T-helper 9 cell (primary cell): Measurements from ENCODE around the gene NRARP.
A peak's percentile ranks its signal among the peaks of the same experiment; 100 is the strongest.

ENCODE experiments used
- DNase-seq: peaks from one replicate; pipeline ENCODE4 v3.0.0-alpha.2; 2020

Gene NRARP

DNA sequence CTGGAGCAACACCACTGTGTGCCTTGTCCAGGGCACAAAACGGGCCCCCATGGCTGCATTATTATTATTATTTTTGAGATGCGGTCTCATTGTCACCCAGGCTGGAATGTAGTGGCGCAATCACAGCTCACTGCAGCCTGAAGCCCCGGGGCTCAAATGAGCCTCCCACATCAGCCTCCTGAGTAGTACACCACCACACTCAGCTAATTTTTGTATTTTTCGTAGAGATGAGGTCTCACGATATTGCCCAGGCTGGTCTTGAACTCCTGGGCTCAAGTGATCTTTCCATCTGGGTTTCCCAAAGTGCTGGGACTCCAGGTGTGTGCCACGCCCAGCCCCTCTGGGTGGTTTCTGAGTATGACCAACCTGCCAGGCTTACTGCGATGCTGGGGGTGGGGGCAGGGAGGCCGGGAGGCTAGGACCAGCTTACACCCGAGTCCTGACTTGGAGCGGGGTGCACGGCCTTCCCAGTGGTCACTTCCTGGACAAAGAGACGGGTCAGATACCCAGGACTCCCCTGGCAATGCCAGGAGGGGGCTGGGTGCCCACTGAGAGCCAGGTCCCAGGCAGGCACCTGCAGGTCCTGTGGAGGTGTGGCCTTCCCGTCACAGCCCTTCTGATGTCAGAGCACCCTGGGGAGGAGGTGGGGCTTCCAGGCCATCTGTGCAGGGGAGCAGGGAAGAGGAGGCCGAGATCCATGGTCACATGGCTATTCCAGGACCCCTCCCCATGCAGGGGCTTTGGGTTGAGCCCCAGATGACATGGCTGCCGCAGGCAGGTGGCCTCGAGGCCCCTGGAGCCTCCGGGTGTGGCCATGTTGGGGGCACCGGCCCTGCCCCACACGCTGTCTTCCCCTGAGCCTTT is 8.3 kb upstream of the NRARP start:
- no peak for DNase-seq

DNA sequence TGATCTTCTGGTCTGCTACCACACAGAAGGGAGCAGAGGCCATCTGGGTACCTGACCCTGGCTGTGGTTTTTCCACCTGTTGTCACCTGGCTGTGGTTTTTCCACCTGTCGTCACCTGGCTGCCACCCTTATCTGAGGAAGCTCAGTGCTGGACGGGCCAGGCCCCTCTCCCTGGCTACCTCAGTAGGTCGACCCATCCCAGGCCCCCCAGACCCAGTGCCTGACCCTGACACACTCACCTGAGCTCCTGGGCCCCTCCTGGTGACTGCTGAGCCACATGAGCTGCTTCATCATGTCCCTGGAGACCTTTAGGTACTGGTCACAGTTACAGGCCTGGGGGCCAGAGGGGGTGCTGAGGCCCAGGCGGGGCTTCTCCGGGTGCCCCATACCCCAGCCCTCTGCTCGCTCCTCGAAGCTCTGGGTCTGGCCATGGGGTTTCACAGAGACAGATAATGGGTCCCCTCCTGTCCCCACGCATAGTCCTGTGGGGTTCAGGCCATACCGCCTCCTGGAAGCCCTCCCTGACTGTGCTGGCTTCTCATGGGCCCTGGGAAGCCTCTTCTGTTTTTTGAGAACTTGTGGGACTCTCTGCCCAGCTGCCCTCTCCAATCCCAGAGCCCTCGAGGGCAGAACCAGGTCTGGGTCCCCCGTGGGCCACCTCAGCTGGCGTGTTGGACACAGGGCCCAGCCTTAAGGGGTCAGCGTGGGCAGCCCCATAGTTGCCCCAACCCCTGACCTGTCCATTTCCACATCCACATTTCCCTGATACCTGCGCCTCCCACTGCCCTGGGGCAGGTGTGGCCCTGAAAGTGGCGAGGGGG is 7.5 kb upstream of the NRARP start:
- no peak for DNase-seq

DNA sequence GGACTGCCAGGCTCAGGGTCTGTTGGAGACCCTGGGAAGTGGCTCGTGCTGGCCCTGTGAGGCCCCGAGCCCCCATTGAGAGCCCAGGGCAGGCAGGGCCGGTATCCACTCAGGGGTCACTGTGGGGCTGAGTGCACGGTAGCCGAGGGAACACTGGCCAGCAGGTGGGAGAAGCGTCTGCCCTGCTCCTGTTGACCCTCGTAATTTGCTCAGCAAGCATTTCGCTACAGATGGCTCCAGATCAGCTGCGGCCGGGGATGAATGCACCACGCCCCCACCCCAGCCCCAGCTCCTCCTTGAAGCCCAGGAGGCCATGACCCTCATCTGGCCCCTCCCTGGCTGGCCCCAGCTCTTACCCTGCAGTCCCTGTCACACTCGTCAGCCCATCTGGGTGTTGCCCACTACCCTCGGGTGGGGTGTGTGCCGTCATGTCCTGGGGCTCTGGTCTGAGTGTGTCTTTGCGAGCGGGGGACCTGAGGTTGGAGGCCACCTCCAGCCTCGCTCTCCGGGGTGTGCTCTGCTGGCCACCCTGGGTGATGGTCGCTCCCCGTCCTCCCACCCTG is 6.1 kb upstream of the NRARP start:
- no peak for DNase-seq

DNA sequence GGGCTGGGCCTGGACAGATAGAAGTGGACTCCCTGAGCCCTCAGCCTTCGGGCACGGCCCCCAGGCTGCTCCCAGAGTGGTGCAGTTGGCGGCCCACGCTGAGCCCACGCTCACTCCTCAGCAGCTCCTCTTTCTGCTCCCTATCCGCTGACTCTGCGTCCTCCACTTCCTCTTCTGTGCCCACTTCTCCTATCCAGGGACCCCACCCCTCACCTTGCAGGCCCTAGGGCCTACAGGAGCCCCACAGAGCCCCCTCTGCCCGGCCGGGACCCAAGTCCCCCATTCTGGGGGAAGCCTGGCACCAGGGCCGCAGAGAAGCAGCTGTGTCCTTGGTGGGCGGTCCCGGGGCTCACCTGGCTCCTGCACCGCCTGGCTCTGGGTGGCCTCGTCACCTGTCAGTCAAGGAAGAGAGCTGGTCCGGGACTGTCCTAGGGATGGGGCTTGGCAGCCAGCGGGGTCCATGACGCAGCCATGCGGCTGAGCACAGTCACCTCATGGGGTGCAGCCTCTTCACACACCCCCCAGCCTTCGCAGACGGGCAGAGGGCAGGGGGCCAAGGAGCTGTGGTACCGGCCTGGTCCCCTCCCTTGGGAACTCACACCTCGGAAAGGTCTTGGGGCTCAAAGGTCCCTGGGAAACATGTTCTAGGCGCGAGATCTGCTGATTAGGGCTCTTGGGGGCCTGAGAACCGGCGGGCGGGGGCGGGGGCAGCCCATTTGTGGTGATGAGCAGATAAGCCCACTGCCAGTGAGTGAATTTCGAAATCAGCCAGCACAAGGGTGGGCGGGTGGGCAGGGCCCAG is 5.4 kb upstream of the NRARP start:
- no peak for DNase-seq

DNA sequence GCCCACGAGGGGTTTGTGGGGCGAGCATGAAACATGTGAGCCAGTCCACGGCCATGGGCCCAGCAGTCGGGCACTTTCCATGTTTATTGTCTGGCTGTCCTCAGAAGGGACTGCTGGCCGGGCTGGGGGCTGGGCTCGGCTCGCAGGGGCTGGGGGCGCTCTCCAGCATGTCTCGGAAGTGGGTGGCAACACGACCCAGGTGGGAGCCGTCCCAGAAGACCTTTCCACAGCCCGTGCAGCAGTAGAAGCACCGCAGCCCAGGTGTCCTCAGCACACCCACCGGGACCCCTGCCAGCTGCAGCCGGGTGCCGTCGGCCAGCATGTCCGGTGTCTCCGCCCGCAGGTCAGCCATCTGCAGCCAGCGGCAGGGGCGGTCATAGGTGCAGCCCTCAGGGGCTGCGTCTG is 4.8 kb upstream of the NRARP start:
- no peak for DNase-seq

DNA sequence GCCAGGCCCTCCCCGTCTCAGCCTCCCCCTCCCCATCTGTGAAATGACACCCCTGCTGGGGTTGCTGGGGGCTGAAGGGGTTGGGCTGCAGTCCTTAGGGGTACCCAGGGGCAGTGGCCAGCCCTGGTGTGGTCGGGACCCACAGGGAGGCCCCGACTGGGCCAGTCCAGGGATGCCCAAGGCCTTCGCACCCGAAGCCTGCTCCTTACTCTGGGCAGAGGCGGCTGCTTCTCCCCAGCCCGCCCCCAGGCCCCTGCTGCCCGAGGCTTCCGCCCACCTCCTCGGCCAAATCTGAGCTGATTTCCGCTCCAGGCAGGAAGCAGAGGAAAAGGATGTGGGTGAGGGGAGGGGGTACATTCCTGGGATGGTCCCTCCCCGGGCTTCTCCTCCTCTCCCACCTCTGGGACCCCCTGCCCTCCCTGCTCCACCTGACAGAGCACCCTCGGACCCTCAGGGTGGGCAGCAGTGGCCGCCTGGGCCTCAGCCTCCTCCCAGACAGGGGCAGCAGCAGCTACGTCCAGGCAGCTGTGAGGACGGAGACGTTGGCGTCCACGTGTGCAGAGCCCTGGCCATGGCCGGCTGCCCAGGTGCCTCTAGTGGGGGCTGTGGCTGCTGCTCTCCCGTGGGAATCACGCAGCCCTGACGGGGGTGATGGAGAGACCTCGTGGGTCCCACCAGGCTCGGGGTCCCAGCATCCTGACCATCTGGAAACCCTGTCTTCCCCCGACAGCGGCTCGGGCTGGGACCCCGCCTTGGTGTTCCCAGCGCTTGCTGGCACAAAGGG is 4.2 kb upstream of the NRARP start:
- DNase-seq = no peak

DNA sequence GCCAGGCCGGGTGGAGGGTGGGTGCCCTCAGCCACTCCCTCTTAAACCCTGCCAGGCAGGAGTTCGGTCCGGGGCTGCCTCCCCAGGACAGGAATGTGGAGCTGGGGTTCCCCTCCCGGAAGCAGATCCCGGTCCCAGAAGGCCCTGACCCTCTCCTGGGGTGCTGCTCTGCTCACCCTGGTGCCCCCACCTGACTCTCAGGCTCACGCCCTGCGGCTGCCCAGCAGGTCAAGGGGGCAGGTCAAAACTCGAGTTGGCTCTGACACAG is 3.7 kb upstream of the NRARP start:
- DNase-seq = no peak

DNA sequence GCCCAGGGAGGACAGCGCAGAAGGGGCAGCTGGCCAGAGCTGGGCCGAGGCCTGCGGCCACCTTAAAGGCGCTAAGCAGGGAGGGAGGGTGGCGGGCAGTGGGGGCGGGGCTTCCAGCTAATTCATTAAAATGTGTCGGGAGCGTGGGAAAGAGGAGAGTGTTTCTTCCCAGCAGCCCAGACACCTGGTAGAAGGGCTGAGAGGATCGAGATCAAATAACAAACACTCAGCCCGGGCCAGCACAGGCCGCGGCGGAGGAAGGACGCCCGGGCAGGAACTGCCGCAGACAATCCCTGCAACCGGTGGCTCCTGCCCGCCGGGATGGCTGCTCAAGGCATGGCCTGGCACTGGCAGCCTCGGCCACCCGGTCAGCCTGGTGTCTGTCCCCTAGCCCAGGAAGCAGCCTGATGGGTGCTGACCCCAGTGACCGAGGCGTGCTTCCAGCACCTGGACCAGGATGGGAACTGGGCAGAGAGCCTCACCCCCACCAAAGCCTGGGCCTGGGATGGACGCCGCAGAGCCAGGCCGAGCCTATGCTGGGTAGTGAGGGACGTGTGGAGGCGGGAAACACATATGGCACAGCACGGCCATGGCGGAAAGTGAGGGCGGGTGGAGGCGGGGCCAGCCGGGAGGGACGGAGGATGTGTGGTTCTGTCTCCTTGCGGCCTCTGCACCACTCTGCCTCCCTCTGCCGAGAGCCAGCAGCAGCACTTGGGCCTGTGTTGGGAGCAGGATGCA is 3.2 kb upstream of the NRARP start:
- DNase-seq = peak; percentile 35

DNA sequence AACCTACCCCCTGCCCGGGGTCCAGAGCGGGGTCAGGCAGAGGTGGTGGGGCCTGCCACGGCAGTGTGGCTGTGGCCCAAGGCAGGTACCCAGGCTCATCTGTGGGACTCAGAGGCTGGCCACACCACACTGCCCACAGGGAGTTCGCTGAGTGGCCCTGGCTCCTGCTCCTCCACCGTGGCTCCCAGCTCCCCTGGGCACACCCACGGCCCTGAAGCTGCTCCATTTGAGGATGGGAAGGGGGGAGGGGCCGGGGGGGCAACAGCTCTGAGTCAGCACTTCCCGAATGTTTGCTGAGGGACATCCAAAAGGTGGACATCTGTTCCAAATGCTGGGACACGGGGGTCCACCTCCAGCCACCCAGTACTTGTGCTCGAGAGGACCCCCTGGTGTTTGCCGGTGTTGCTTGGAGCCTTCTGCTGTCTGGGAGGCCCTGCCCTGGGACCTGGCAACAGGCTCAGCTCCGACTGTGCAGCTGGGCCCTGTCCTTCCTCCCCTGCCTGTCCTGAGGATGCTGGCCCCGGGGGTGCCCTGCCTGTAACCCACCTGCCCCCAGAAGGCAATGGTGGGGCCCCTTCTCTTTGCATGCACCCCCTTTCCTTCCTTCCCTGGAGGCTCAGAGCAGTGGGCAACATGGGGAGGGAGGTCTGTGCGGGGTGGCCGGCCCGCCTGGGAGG is 2.5 kb upstream of the NRARP start:
- DNase-seq = no peak

DNA sequence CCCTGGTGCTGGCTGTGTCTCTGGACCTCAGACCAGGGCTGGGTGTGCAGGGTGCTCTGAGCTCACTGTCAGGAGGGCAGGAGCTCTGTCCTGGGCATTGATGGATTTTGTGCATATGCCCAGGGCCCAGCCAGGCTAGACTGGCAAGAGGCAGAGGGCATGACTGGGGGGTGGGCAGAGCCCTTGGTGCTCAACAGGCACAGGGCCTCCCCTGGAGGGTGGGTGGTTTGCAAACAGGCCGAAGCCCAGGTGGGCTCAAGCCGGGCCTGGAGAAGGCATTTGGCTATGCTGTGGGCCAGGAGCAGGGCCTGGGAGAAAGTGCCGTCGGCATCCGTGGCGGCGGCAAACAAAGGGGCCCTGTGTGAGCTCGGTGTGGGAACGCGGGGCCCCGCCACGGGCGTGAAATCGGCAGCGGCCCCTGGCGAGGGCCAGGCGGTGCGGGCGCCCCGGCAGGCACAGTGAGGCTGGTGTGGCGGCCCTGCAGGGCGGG is 1.9 kb upstream of the NRARP start:
- no peak for DNase-seq

DNA sequence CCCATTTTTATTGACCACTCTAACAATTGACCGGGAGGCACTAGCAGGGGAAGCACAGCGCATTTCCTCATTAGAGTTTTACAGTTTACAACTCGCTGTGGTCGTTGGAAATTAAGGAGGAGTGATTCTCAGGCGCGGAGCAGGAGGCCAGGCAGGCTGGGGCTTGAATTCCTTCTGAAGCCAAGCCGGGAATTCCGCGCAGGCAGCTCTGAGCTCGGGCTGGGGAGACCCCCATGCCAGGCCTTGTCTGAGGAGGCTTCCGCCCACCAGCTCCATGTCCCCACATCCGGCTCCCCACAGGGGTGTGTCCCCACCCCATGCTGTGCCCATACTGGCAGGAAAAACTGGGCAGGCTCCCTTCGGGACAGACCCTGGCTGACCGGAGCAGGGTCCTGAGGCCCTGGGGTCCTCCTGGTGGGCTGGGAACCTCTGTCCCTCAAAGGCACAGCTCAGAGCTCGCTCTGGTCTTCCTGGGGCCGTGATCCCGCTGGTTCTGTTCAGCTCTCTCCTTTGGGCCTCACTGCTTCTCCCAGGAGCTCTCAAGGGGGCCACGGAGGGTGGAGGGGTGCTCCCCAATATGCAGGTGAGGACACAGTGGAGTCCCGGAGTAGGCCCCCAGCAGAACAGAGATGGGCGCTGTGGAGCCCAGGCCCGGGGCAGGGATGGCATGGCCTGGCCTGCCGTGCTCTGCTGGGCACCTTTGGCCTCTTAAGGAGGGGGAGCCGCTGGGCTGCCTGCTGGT is 1.3 kb upstream of the NRARP start:
- DNase-seq = no peak

DNA sequence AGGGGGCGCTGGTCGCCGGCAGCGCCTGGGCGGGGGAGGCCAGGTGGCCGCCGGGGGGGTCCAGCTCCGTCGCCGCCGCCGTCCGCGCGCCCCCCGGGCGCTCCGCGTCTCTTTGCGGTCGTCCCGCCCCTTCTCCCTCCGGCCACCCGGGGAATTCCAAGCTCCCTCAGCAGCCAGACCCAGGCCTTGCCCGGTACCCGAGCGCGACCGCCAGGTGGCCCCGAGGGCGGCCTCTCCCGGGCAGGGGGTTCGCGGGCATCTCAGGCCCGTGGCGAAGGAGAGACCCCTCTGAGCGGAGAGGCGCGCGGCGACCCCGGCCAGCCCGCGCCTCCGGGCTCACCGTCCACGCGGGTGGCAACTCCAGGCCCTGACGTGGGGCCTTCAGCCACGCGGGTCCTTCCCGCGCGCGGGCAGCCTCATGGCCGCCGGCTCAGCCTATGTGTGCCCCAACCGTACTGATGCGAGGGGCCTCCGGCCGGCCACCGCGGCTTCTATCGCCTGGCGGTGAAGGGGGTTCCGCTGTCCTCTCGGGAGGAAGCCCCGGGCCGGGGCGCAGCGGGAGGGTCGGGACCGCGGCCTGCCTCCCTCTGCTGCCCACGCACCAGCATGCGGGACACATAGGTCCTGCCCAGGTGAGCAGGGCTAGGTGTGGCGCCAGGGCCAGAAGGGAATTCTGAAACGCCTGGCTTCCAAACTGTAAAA is 529 bp upstream of the NRARP start:
- DNase-seq = no peak

DNA sequence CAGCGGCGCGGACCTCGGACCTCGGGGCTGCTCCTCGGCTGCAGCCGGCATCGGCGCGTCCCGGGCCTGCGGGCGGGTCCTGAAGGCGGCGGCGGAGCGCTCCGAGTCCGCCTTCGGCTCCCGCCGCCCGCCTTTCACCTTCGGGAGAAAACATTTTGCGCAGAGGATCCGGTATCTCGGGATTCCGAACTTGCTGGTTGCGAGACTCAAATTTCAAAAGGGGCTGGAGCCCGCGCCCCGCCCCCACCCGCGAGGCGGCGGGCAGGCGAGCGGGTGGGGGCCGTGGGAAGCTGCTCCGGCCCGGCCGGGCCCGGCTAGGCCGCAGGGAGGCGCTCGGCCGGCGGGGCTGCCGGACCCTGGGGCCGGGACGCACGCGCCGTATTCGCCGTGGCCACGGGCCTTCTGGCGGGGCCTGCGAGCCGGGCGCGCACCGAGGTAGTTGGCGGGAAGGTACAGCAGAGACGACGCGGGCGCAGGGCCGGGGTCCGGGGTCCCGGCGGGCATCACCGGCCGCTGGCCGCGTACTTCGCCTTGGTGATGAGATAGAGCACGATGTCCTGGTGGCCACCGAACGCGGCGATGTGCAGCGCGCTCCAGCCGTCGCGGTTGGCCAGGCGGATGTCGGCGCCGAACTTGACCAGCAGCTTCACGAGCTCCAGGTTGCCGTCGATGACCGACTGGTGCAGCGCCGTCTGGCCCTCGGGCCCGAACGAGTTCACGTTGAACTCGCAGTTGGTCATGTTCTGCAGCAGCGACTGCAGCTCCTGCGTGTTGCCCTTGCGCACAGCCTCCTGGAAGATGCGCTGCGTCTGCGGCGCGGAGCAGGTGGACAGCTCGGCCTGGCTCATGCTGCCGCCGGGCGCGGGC is 757 bp downstream of the NRARP start:
- no peak for DNase-seq

DNA sequence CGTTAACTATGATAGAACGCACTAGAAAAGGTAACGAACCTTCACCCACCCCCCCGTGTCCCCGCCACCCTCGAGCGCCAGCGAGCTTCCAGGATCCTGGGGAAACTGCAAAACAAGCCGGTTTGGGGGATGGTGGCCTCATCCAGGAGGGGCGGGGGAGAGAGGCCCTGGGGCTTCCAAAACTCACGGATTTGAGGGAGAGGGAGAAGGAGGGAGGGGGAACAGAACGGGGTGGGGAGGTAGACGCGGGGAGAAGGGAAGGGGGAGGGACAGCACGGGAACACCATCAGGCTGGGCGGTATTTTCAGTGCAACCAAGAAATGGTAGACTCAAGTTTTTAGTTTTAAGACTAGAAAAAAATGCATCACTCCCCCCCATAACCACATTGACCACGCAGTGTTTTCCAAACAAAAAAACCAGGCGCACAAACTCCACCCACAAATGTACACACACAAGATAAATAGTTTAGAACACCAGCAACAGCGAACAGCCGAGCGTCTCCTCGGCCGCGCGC is 1.4 kb downstream of the NRARP start:
- DNase-seq = no peak

DNA sequence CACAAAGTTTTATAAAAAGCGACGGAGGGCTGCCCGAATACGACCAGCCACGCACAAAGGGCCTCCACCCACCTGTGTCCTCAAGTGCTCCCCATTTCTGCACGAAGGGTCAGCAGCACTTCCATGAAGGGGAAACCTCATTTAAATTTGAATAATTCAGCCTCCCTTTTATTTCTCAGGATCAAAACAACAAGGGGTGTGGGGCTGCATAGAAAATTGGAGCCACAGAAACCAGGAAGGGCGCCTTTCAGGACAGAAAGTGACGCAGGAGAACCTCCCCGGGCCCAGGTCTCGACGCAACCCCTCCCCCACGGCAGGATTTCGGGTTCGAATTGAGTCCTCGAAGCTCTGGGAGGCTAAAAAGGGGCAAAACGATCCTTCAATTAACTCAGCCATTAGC is 2.1 kb downstream of the NRARP start:
- DNase-seq = no peak

DNA sequence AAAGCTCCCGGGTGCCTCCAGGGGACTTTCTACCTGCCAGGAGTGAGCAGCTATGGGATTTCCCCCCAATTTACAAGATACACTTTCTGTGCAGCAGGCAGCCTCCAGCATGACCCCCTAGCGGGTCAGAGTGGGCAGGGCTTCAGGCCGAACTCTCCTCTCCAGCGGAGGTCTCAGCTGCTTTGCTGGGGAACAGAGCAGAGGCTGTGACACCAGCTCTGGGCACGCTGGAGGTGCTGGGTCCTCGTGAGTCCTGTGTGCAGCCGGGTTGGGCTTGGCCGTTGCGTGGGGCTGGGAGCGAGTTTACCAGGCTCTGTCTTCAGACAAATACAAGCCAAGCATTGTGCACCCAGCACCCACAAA is 2.9 kb downstream of the NRARP start:
- DNase-seq = no peak

DNA sequence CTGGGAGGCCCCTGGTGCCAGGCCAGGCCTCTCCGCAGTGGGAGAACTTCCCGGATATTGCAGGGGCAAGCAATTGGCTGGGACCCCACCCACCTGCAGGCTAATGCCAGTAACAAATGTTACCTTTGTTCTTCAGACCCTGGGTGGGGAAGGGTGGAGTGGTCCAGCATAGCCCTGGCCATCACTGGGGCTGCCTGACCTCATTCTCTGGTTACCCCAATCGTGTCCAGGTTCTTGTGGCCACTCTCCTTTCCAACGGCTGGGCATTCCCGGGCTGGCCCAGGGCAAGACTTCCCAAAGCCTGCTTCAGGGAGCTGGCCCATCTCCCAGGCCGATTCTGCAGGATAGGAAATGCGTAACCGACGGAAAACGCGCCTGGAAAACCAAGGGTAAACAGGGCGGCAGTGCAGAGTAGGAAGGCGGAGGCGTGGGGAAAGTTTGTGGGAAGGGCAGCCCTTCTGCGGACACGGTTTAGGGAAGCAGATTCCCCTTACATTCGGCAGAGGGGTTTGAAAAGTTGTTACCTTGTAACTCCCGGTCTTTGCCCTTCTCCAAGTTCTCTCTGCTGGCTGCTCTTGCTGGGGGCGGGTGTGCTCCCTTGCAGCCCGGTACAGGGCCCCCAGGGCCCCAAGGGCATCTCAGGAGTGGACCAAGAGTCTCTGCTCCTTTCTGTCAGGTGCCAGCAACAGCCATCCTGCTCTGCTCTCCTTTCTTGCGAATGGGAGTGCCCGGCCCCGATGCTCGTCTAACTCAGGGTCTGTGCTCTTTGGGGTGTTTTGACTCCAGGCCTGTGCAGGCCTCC is 3.5 kb downstream of the NRARP start:
- DNase-seq = no peak
